ENCODE results near the gene MFN2.

DNA sequence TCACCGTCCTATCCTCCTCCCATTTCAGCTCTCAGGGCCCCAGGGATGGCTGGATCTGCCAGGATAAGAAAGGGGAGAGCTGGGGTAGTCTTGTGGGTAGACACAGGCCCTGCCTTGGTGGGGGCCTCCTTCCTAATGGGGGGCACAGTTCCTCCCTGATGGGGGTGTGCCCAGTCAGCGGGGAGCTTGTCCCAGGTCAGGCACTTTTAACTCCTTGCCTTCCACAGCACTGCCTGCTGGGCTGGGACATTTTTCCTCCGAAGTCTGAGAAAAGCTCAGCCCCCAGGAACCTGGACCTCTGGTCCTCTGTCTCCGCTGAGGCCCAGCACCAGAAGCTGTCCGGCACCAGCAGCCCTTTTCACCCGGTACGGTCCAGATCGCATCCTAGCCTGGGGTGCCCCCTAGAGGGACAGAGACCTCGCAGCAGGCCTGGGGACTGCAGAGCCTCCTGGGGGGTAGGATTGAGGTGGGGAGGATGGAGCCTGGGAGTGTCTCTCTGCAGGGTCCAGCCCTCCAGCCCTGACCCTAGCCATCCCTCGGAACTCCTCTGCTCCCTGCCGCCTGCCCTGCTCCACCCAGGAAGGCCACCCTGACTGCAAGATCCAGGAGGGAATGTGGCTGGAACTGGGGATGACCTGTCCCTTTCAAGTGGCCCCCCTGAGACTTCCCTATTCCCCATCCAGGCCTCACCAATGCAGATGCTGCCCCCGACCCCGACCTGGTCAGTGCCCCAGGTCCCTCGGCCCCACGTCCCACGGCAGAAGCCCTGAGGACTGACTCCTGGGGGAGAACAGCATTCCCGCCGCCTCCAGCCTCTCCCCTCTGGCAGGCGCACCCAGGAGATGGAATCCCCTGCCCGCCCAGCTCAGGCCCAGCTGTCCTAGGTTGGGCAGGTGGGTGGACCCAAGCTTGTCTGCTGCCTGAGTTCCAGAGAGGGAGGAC lies 51.1 kb downstream of the MFN2 start:
- TF ChIP-seq, protein P1, sequence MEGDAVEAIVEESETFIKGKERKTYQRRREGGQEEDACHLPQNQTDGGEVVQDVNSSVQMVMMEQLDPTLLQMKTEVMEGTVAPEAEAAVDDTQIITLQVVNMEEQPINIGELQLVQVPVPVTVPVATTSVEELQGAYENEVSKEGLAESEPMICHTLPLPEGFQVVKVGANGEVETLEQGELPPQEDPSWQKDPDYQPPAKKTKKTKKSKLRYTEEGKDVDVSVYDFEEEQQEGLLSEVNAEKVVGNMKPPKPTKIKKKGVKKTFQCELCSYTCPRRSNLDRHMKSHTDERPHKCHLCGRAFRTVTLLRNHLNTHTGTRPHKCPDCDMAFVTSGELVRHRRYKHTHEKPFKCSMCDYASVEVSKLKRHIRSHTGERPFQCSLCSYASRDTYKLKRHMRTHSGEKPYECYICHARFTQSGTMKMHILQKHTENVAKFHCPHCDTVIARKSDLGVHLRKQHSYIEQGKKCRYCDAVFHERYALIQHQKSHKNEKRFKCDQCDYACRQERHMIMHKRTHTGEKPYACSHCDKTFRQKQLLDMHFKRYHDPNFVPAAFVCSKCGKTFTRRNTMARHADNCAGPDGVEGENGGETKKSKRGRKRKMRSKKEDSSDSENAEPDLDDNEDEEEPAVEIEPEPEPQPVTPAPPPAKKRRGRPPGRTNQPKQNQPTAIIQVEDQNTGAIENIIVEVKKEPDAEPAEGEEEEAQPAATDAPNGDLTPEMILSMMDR (IDR thresholded peaks at IDR 0.05) = peak; percentile 39 to 65 (median 55)
- TF ChIP-seq POLR2A (IDR thresholded peaks at IDR 0.05) = no peak

Data from heart left ventricle (tissue), 13 donors.